Natural killer cell (primary cell): ENCODE measurements around the gene PIGC. TPM values are rescaled to one million over a fixed set of nuclear protein-coding genes. Genes with fewer than 3 reads are reported as not detected.

Source experiments
- ATAC-seq, 3 donors: fragments of 150-1000 bp in 2 of 3; fragments of 200-7000 bp in 1 of 3; cut with Tn5 transposase; 1 replicate in 1 of 3; 2 replicates in 2 of 3; pipeline ENCODE4 v1.10.0; 2021; ENCODE audit warnings: mild to moderate bottlenecking in 2 of 3, moderate library complexity in 2 of 3
- DNase-seq, 2 donors: peaks; one replicate each; pipeline versions ENCODE4 v3.0.0 to v3.0.0-alpha.2; 2013 to 2021; ENCODE audit warnings: mixed read lengths in 1 of 2
- H3K27ac ChIP-seq: one replicate; pipeline ENCODE4 v1.5.1; 2013; ENCODE audit warnings: mild to moderate bottlenecking, low read length
- H3K27me3 ChIP-seq: one replicate; pipeline ENCODE4 v1.6.1; 2013; ENCODE audit warnings: low read length; ENCODE audit not compliant: control insufficient read depth, insufficient read depth
- H3K36me3 ChIP-seq: one replicate; pipeline ENCODE4 v1.6.1; 2013; ENCODE audit warnings: low read length; ENCODE audit not compliant: control insufficient read depth, insufficient read depth
- H3K4me1 ChIP-seq: one replicate; pipeline ENCODE4 v1.6.1; 2013; ENCODE audit warnings: low read length; ENCODE audit not compliant: control insufficient read depth, insufficient read depth
- H3K4me3 ChIP-seq: one replicate; pipeline ENCODE4 v1.5.1; 2013; ENCODE audit warnings: low read length
- H3K9me3 ChIP-seq: one replicate; pipeline ENCODE4 v1.6.1; 2013; ENCODE audit warnings: low read length; ENCODE audit not compliant: control insufficient read depth, insufficient read depth
- H3K27ac Mint-ChIP-seq, 2 donors: one replicate each; pipeline ENCODE4 v1.8.0; 2022; ENCODE audit warnings: mild to moderate bottlenecking in 2 of 2, mixed read lengths in 2 of 2, moderate library complexity in 1 of 2
- H3K27me3 Mint-ChIP-seq, 2 donors: one replicate each; pipeline ENCODE4 v1.8.0; 2022; ENCODE audit warnings: low read depth in 2 of 2, mixed read lengths in 2 of 2
- H3K36me3 Mint-ChIP-seq: one replicate; pipeline ENCODE4 v1.8.0; 2022; ENCODE audit warnings: mixed read lengths
- H3K4me1 Mint-ChIP-seq, 2 donors: one replicate each; pipeline ENCODE4 v1.8.0; 2022; ENCODE audit warnings: mixed read lengths in 2 of 2
- H3K4me3 Mint-ChIP-seq: one replicate; pipeline ENCODE4 v1.8.0; 2022; ENCODE audit warnings: mild to moderate bottlenecking, moderate library complexity, mixed read lengths
- H3K9me3 Mint-ChIP-seq, 2 donors: one replicate each; pipeline ENCODE4 v1.8.0; 2022; ENCODE audit warnings: mixed read lengths in 2 of 2
- CTCF ChIP-seq: fragments of 200-600 bp; IDR thresholded peaks from one replicate; pipeline ENCODE4 v1.8.0; 2022; ENCODE audit warnings: antibody characterized with exemption
- WGBS: methylation state at CpG from one replicate; pipeline ENCODE4 v1.1.7; 2013; ENCODE audit warnings: missing lambda C conversion rate; ENCODE audit not compliant: insufficient coverage; 5-methylcytosine and 5-hydroxymethylcytosine counted together
- intact Hi-C: fragments of 100-400 bp; cut with micrococcal nuclease; formaldehyde crosslinking; loops from one replicate; pipeline ENCODE4 v1.14.2; 2022
- total RNA-seq, 4 donors: library from RNA; stranded (reverse); fragments of 120-200 nt in 1 of 4; gene quantifications; one replicate each; pipeline versions ENCODE4 v1.2.3 to v1.2.4, GENCODE V29; 2013 to 2022

Gene PIGC
- total RNA-seq, 3 donors from 2014 or later (not counting 1 experiment from before 2014, with no cell fraction given), result 27.9 to 35.7 (median 30.4) TPM

DNA sequence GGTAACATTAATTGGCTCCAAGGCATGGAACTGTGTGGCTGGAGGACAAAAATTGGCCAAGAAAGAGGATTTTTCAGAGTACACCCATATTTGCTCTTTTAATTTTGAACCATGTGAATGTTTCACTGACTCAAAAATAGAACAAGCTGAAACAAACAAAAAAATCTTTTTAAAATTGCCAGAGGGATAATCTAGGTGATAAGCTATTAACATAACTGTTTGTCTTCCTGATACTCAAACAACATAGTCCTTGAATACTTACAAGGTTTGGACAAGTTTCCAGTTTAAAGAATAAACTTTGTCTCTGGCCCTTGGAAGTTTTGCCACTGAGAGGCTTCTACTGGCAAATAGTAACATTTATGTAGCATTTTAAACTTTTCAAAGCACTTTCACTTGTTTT is 30.0 kb upstream of the PIGC start:
- intact Hi-C loops, result no loop called here
- H3K4me3 Mint-ChIP-seq, result no peak overlapping the region
- no peaks in the 10 kb centered on the region for H3K4me1 Mint-ChIP-seq
- peaks cover 3 to 7% of the 10 kb centered on the region in 2 donors for H3K27me3 Mint-ChIP-seq
- no peak overlapping the region for H3K4me3 ChIP-seq
- no peaks in the 10 kb centered on the region for H3K36me3 Mint-ChIP-seq
- no peaks in the 10 kb centered on the region for H3K36me3 ChIP-seq
- H3K27me3 ChIP-seq, result no peaks in the 10 kb centered on the region
- H3K9me3 Mint-ChIP-seq, result no peaks in the 10 kb centered on the region
- ATAC-seq (no peak), DNase-seq (no peak)
- H3K27ac ChIP-seq, result no peak overlapping the region
- no peak overlapping the region for H3K27ac Mint-ChIP-seq
- no peaks in the 10 kb centered on the region for H3K9me3 ChIP-seq
- TF ChIP-seq CTCF, result no peak
- no peaks in the 10 kb centered on the region for H3K4me1 ChIP-seq

- peaks cover 3 to 13% of the 10 kb centered on the region in 2 donors for H3K27me3 Mint-ChIP-seq
- H3K36me3 Mint-ChIP-seq, result no peaks in the 10 kb centered on the region
- intact Hi-C loops, result no loop called here
- no peaks in the 10 kb centered on the region for H3K9me3 ChIP-seq
- H3K27ac ChIP-seq, result no peak overlapping the region
- no peaks in the 10 kb centered on the region for H3K27me3 ChIP-seq
- TF ChIP-seq CTCF, result no peak
- no peak overlapping the region for H3K27ac Mint-ChIP-seq
- DNase-seq, result no peak
- H3K4me1 ChIP-seq, result no peaks in the 10 kb centered on the region
- no peaks in the 10 kb centered on the region for H3K36me3 ChIP-seq
- 40% methylated on average over 2 of the region's 3 CpGs for WGBS
- H3K9me3 Mint-ChIP-seq, result no peaks in the 10 kb centered on the region
- no peak overlapping the region for H3K4me3 Mint-ChIP-seq
- ATAC-seq, result peak in 1 of 3 donors; percentile 60
- no peak overlapping the region for H3K4me3 ChIP-seq
- H3K4me1 Mint-ChIP-seq, result no peaks in the 10 kb centered on the region
Measured at GRCh38 chr1:172473302-172473701, 29.4 kb upstream of the PIGC start.

- DNase-seq (no peak), ATAC-seq (no peak)
- H3K4me1 ChIP-seq, result no peaks in the 10 kb centered on the region
- Mint-ChIP-seq H3K4me3 (no peak overlapping the region), H3K27me3 (peaks cover 3 to 14% of the 10 kb centered on the region in 2 donors), H3K9me3 (no peaks in the 10 kb centered on the region), H3K36me3 (no peaks in the 10 kb centered on the region), H3K4me1 (no peaks in the 10 kb centered on the region), H3K27ac (no peak overlapping the region)
- H3K36me3 ChIP-seq, result no peaks in the 10 kb centered on the region
- TF ChIP-seq CTCF, result no peak
- no peak overlapping the region for H3K4me3 ChIP-seq
- no peaks in the 10 kb centered on the region for H3K9me3 ChIP-seq
- H3K27ac ChIP-seq, result no peak overlapping the region
- 58% methylated on average over 1 of the region's 1 CpG for WGBS
- H3K27me3 ChIP-seq, result no peaks in the 10 kb centered on the region
- intact Hi-C loops, result no loop called here
Measured at GRCh38 chr1:172472495-172472894, 28.6 kb upstream of the PIGC start.

- ATAC-seq (no peak), DNase-seq (no peak)
- H3K27me3 Mint-ChIP-seq, result peaks cover 3 to 14% of the 10 kb centered on the region in 2 donors
- H3K36me3 Mint-ChIP-seq, result no peaks in the 10 kb centered on the region
- WGBS, result no CpG with 5 or more reads among the region's 1 CpG
- no peak overlapping the region for H3K27ac ChIP-seq
- no peak overlapping the region for H3K4me3 Mint-ChIP-seq
- no peaks in the 10 kb centered on the region for H3K4me1 ChIP-seq
- H3K27me3 ChIP-seq, result no peaks in the 10 kb centered on the region
- H3K4me3 ChIP-seq, result no peak overlapping the region
- H3K4me1 Mint-ChIP-seq, result no peaks in the 10 kb centered on the region
- intact Hi-C loops, result no loop called here
- no peak overlapping the region for H3K27ac Mint-ChIP-seq
- H3K9me3 ChIP-seq, result no peaks in the 10 kb centered on the region
- no peak for TF ChIP-seq CTCF
- no peaks in the 10 kb centered on the region for H3K36me3 ChIP-seq
- H3K9me3 Mint-ChIP-seq, result no peaks in the 10 kb centered on the region
Measured at GRCh38 chr1:172471666-172472065, 27.8 kb upstream of the PIGC start.
